Ishikawa (cell line): ENCODE data around the gene METTL15.

ENCODE experiments used
- CEBPB ChIP-seq: IDR thresholded peaks from 2 replicates; pipeline ENCODE4 v1.6.1; 2012
- CREB1 ChIP-seq: IDR thresholded peaks from 2 replicates; pipeline ENCODE4 v1.6.1; 2012; ENCODE audit warnings: low read depth
- EGR1 ChIP-seq: IDR thresholded peaks from 2 replicates; pipeline ENCODE4 v1.6.1; 2012
- EP300 ChIP-seq: IDR thresholded peaks from 2 replicates; pipeline ENCODE4 v1.6.1; 2012; ENCODE audit warnings: borderline replicate concordance
- FOXM1 ChIP-seq: IDR thresholded peaks from 2 replicates; pipeline ENCODE4 v1.6.1; 2012; ENCODE audit warnings: low read depth, borderline replicate concordance
- NFIC ChIP-seq: IDR thresholded peaks from 2 replicates; pipeline ENCODE4 v1.6.1; 2012
- RAD21 ChIP-seq: IDR thresholded peaks from 2 replicates; pipeline ENCODE4 v1.6.1; 2012; ENCODE audit warnings: low read depth
- TAF1 ChIP-seq: IDR thresholded peaks from 2 replicates; pipeline ENCODE4 v1.6.1; 2012; ENCODE audit warnings: low read depth, mild to moderate bottlenecking
- TCF12 ChIP-seq: IDR thresholded peaks from 2 replicates; pipeline ENCODE4 v1.6.1; 2012; ENCODE audit warnings: low read depth
- TEAD4 ChIP-seq: IDR thresholded peaks from 2 replicates; pipeline ENCODE4 v1.6.1; 2012
- YY1 ChIP-seq: IDR thresholded peaks from 2 replicates; pipeline ENCODE4 v1.6.1; 2012; ENCODE audit warnings: low read depth
- ZBTB7A ChIP-seq: IDR thresholded peaks from 2 replicates; pipeline ENCODE4 v1.6.1; 2012; ENCODE audit warnings: low read depth
- TF ChIP-seq, protein P1 (sequence below): IDR thresholded peaks from 2 replicates; pipeline ENCODE4 v1.6.1; 2012
- TF ChIP-seq, protein P2 (sequence below): IDR thresholded peaks from 2 replicates; pipeline ENCODE4 v1.6.1; 2012
- TF ChIP-seq, protein P3 (sequence below): IDR thresholded peaks from 2 replicates; pipeline ENCODE4 v1.6.1; 2012; ENCODE audit warnings: low read depth, mild to moderate bottlenecking

The METTL15 gene

DNA sequence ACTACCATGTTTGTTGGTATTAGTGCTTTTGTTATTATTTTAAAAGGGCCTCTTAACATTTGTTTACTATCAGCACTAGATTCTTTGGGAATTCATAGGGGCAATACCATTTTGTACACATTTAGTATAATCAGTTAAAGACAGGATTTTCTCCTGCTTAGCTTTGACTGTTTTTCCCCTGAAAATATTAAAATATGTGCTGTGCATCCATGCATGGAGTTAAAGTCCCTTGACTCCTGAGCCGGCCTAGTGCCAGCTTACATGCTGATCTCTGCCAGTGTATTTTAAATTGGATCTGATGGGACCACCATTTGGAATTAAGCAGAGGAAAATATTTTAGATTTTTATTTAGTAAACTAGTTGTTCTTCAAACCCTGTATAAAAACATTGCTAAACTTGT, 161.4 kb downstream of the METTL15 start:
- TF ChIP-seq ZBTB7A (no peak), NFIC (0 out of 2 replicates have a peak, but pooled peaks have one; percentile 9)

DNA sequence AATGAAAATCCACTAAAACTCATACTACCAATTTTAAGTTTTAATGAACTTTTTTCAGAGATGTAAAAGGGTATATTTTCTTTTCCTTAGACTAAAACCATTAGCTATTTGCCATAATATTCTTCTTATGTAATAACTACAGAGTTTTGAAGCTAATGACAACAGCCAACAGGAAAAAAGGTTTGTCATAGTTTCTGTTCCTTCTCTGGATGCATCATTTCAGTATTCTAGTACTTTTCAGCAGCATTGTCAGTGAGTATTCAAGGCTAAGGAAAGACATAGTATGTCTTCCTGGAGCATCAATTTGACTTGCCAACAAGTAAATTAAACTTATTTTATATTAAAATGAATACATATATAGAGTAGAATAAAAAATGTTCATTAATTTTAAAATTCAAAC, 166.0 kb downstream of the METTL15 start:
- TF ChIP-seq EP300 (no peak), EGR1 (no peak), CEBPB (no peak), NFIC (no peak), TCF12 (no peak), CREB1 (no peak), TAF1 (no peak), RAD21 (no peak), YY1 (no peak), ZBTB7A (no peak), FOXM1 (no peak), TEAD4 (no peak)
- TF ChIP-seq, protein P1, sequence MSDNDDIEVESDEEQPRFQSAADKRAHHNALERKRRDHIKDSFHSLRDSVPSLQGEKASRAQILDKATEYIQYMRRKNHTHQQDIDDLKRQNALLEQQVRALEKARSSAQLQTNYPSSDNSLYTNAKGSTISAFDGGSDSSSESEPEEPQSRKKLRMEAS = no peak
- TF ChIP-seq, protein P2, sequence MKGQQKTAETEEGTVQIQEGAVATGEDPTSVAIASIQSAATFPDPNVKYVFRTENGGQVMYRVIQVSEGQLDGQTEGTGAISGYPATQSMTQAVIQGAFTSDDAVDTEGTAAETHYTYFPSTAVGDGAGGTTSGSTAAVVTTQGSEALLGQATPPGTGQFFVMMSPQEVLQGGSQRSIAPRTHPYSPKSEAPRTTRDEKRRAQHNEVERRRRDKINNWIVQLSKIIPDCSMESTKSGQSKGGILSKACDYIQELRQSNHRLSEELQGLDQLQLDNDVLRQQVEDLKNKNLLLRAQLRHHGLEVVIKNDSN = no peak
- TF ChIP-seq, protein P3, sequence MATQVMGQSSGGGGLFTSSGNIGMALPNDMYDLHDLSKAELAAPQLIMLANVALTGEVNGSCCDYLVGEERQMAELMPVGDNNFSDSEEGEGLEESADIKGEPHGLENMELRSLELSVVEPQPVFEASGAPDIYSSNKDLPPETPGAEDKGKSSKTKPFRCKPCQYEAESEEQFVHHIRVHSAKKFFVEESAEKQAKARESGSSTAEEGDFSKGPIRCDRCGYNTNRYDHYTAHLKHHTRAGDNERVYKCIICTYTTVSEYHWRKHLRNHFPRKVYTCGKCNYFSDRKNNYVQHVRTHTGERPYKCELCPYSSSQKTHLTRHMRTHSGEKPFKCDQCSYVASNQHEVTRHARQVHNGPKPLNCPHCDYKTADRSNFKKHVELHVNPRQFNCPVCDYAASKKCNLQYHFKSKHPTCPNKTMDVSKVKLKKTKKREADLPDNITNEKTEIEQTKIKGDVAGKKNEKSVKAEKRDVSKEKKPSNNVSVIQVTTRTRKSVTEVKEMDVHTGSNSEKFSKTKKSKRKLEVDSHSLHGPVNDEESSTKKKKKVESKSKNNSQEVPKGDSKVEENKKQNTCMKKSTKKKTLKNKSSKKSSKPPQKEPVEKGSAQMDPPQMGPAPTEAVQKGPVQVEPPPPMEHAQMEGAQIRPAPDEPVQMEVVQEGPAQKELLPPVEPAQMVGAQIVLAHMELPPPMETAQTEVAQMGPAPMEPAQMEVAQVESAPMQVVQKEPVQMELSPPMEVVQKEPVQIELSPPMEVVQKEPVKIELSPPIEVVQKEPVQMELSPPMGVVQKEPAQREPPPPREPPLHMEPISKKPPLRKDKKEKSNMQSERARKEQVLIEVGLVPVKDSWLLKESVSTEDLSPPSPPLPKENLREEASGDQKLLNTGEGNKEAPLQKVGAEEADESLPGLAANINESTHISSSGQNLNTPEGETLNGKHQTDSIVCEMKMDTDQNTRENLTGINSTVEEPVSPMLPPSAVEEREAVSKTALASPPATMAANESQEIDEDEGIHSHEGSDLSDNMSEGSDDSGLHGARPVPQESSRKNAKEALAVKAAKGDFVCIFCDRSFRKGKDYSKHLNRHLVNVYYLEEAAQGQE = no peak

DNA sequence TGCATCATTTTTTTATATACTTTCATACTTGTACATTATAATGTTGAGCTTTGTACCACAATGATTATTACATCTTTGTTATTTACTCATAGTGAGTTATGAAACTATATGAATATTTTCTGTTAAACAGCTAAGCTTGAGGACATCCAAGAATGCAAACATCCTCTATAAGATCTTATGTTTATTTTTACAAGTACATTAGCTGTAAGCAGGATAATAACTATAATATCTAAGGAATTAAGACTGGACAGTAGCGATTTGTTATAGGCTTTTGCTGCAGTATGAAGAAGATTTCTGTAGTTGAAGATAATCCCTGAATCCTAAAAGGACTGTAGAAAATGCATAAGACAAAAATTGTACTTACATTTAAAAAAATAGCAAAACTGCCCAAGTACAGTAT, 176.0 kb downstream of the METTL15 start:
- TF ChIP-seq NFIC (no peak), TCF12 (no peak), EGR1 (no peak), CEBPB (no peak), CREB1 (no peak), FOXM1 (no peak)

DNA sequence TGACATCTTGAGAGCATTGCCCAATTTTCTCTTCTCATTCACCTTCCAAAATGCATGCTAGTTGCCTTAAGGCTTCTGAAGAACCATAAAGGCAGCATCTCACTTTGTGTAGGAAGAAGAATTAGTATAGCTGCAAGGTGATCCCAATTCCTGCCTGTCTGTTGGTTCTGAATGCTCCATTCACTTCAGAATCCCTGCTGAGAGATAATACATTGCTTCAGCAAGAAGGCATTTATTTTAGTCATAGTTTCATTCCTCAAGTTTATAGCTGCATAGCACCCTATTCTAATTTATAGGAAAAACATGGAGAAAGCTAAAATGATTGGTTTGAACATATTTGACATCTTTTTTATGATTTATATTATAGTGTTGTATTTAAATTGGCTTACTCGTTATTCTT, 181.3 kb downstream of the METTL15 start:
- TF ChIP-seq TEAD4 (peak; percentile 75; the same call in 1 of the 2 replicates), EGR1 (no peak), CREB1 (no peak), CEBPB (peak; percentile 31; the same call in 1 of the 2 replicates), ZBTB7A (no peak), EP300 (peak; percentile 46; the same call in 1 of the 2 replicates), RAD21 (no peak), NFIC (peak; percentile 30; the same call in 1 of the 2 replicates), TCF12 (no peak), TAF1 (no peak)
- TF ChIP-seq, protein P2 = no peak
- TF ChIP-seq, protein P1 = no peak
- TF ChIP-seq, protein P3 = no peak

DNA sequence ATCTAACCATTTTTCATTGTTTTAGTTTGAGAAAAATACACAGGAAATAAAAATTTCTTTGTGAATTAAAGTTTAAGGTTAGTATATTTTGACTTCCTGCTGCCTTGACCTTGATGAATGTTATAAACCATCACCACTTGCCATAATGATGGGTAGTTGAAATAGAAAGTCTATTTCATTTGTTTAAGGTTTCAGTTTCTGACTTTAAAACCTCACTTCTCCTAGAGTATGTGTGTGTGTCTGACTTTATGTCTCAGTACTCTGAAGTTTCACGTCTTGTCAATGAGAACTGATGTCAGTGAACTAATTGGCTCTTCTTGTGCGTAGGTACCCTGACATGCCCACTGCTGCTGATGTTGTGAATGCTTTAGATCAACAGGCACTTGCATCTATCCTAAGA, 188.2 kb downstream of the METTL15 start:
- TF ChIP-seq YY1 (no peak), CREB1 (no peak), RAD21 (no peak), TCF12 (no peak), ZBTB7A (no peak), FOXM1 (no peak), TEAD4 (no peak), NFIC (no peak), TAF1 (no peak), EGR1 (no peak), EP300 (no peak), CEBPB (no peak)
- TF ChIP-seq, protein P2 = no peak
- TF ChIP-seq, protein P3 = no peak
- TF ChIP-seq, protein P1 = no peak
